RCC 7860 (cell line): ENCODE results near the gene BICD1.

Source experiments
- DNase-seq: peaks from one replicate; pipeline ENCODE4 v3.0.0-alpha.2; 2015; ENCODE audit warnings: low spot score
- FAIRE-seq: peaks from 2 replicates; lab custom pipeline; 2012; peaks lifted over from hg19 to GRCh38; lab: Jason Lieb, UNC

Gene BICD1

DNA sequence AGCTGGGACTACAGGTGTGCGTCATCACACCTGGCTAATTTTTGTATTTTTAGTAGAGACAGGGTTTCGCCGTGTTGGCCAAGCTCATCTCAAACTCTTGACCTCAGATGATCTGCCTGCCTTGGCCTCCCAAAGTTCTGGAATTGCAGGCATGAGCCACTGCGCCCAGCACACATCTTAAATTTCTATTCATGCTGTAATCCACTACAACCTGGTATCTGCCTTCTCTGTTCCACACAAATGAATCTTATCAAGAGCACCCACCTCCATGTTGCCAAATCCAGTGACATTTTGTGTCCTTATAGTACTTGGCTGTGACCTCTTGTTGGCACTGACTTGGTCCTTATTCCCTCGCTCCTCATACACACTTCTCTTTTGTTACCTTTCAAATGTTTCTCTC is 5.8 kb upstream of the BICD1 start:
- FAIRE-seq (no peak), DNase-seq (no peak)

DNA sequence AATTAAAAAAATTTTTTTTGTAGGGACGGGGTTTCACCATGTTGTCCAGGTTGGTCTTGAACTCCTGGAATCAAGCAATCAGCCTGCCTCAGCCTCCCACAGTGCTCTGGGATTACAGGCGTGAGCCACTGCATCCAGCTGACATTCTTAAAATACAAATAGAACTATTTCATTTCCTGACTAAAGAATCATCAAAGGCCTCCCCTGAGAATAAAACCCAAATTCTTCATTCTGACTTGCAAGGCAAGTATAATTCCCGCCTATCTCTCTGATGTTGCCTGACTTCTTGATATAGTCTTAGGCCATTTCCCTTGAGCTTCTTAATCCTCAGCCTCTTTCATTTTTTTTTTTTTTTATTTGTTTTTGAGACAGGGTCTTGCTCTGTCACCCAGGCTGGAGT is 4.4 kb upstream of the BICD1 start:
- DNase-seq (no peak), FAIRE-seq (no peak)

DNA sequence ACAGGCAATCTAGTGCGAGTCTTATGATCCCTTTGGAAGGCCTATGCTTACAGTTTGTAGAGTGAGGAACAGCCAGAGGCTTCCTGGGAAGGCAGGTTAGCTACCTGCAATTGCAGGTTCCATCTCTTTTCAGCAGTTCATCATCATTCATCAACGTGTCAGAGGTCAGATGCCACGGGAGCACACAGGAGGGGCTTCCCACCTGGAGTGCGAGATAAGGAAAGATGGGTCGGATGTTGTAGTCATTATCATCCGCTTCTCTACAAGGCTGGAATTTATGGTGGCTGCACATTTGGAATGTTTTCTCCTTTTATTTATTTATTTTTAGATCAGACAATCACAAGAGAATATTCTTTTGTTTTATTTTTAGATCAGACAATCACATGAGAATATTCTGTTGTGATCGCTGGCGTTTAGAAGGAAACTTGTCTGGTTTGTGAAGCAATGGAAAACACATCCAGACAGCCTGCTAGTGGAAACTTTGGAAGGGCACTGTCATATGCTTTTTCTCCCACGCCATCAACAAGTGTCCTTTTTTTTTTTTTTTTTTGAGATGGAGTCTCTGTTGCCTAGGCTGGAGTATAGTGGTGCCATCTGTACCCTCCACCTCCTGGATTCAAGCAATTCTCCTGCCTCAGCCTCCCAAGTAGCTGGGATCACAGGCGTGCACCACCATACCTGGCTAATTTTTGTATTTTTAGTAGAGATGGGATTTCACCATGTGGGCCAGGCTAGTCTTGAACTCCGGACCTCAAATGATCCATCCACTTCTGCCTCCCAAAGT is 1.9 kb upstream of the BICD1 start:
- DNase-seq (no peak), FAIRE-seq (no peak)

DNA sequence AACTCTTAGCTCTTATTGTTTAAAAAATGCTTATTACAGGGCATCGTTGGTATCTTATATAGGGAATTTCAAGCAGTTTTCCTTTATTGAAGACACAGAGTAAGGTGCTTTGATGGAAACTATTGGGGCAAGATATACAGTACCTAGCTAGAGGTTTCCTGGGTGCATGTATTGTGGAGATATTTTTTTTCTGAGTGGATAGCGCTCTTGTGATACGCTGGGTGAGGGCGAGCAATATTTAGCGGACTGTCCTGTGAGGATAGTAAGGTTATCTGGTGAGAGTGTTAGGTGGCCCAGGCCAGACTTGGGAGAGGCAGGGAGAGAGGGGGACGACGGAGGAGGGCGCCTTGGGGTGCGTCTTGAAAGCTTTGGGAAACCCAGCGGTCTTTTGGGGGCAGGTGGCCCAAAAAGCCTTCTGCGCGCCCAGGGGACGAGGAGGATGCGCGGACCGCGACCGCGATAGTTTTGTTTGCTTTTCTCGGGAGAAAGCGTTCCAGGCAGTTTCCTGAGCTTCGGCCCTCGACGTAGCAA is 596 bp upstream of the BICD1 start:
- FAIRE-seq = no peak
- no peak for DNase-seq

DNA sequence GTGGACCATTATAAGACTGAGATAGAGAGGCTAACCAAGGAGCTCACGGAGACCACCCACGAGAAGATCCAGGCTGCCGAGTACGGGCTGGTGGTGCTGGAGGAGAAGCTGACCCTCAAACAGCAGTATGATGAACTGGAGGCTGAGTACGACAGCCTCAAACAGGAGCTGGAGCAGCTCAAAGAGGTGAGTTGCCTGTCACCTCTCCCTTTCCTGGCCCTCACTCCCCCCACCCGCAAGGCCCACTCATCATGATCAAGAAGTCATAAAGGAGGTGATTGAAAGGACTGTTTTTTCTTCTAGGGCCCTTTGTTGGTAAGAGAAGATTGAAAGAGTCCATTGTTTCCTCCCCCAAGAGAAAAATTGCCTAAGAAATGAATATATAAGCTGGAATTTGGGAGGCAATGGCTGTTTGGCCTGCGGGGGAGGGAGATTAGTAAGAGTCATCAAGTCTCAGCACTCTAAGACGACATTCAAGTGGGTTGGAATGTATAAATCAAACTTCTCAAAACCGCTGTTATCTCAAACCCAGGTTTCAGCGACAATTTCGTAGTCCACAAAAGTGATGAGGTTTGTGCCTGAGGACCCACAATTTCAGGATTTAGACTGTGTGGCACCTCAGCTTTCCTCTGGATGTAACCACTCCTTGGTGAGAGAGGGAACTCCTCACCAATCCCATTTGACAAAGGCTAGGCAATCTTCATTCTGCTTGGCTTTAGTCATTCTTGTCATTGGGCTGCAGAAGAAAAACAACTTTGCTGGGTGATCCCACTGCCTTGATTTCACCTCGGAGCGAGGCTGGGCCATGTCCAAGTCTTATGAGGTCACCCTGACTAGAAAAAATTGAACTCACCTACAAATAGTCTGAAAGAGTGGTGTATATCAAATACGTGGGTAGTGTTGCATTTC is 966 bp downstream of the BICD1 start:
- FAIRE-seq (peak; percentile 61), DNase-seq (peak; percentile 73)

DNA sequence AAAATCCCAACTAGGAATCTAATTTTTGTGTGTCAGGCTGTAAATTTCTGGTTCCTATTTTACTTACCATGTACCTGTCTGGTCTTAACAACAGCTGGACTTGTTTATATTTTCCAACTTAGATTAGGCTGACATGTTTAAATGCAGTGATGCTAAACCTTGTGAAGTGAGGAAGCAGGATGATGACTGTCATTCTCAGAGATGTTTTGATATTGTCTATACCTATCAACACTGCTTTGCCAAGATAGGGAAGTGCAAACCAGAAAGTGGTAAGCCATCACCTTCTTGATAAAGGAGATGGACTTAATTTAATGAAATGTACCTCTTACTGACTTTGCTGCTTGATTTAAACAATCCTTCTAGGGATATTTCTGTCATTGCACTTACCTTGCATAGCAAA is 2.1 kb downstream of the BICD1 start:
- DNase-seq (no peak), FAIRE-seq (no peak)

DNA sequence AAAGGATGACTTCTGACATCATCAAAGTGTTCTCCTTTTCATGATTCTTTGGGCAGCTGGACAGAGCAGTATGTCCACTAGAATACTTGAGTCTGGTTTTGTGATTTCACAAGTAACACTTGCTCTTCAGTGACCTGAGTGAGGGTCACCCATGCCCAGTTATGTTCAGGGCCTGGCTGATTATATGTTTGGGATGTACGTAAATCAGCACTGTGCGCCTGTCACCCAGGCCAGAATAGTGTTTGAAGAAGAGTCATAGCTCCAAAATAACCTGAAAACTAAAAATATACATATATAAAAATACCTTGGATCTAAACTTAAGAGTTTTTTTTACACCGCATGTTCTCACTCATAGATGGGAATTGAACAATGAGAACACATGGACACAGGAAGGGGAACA is 3.8 kb downstream of the BICD1 start:
- no peak for FAIRE-seq

DNA sequence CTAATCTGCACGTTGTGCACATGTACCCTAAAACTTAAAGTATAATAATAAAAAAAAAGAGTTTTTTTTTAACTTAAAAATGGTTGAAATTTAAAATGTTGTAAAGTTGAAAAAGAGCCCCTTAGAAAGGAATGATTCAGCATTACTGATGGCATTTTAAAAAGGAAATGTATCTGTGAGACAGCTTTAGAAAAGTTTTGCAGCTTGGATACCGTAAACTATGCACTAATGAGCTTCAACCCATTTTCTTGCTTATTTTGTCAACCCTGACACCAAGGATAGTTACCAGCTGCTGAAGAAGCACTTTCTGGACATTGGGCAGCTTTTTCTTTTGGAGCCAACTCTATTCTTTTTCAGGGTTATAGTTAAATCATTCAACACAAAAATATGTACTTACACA is 4.3 kb downstream of the BICD1 start:
- no peak for FAIRE-seq
- DNase-seq = no peak

More for the DNA sequence above, 3.8 kb downstream of the BICD1 start:
- no peak for DNase-seq

DNA sequence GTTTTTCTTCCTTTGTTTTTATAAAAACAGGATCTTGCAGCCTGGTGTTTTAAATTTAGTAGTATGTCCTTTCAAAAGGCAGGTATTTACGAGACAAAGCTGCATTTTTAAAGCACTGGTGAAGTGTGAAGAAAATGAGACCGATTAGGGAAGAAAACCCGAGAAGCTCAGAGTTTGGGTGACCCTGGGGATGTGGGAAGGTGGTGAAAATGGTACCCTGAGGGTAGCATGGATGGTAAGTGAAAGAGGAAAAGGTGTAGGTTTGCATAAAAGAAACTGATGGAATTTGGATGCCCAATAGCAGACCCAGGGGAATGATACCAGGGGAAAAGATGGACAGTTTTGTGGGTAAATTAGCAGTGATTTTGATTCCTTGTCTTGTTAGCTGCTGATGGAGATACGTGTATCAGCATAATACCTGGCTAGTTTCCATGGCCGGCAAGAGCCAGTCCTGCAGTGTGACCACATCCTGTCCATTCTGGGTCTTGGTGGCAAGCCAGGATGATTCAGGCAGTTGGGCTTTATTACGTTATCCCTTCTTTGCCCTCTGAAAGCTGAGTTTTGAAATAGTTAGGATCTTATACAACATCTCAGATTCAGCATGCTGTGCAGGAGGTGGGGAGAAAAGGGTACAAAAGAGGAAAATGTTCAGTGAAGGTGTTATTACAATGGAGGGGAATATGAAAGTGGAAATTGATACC is 8.9 kb downstream of the BICD1 start:
- FAIRE-seq (peak; percentile 96), DNase-seq (peak; percentile 93)

DNA sequence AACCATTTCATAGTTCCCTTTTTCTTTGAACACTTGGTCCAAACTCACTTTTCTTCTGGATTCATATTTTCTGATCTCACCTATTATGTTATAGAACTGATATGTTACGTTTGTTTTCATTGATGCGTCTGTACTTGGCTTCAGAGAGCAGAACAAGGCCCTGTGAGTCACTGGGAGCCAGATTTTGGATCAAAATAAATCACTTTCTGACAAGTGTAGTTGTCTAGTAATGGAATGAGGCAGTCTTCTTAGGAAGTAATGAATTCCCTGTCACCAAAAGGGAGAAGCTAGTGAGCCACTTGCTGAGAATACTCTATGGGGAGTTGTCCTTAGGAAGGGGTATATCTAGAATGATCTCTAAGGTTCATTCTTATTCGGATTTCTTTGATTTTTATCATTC is 10.2 kb downstream of the BICD1 start:
- DNase-seq = peak; percentile 13
- FAIRE-seq = no peak

DNA sequence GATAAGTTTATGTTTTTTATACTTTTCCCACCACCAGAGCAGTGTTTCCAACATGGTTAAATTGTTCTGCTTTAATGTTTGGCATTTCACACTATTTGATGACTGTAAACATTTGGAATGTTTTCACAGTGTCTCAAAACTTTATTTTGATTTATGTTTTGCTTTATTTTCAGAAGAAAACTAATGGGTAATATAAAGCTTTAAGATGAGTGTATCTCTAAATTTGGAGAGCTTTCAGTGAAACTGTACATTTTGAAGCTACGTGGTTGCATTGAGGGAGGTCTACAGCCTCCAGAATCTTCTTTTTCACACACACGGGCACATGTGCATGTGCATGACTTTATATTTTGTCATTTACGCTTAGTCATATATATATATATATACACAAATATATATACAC is 10.7 kb downstream of the BICD1 start:
- DNase-seq (no peak), FAIRE-seq (no peak)

DNA sequence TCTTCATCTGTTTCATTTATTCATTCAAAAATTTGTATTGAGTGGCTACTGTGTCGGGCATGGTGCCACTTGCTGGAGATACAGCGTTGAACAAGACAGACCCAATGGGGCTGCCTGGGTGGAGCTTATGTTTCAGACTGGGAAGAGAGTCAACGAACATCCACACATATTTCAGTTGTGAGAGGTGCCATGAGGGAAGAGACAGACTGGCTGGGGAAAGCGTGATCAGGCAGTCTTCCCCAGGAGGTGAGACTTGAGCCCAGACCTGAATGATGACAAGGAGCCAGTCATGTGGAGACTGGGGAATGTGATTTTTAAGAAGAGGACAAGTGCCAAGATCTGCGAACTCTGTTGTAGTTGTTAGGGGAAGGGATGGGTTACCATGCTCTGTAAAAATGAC is 12.2 kb downstream of the BICD1 start:
- DNase-seq (no peak), FAIRE-seq (no peak)

DNA sequence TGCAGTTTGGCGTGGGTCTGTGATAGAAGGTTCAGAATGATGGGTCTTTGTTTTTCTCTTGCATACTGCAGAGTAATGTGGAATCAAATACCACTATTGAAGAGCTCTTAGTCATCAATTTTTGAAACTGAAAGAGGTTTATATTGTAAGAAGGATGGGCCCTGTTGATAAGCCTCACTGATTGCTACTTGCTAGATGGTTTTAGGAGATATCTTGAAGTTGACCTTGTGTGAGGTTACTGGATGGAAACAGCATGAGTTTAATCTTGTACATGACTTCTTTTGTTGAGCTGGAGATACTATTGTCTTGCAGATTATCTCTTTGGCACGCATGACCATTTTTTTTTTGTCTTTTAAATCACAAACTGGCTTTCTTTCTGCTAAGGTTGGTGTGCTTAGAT is 13.8 kb downstream of the BICD1 start:
- FAIRE-seq (no peak), DNase-seq (no peak)

DNA sequence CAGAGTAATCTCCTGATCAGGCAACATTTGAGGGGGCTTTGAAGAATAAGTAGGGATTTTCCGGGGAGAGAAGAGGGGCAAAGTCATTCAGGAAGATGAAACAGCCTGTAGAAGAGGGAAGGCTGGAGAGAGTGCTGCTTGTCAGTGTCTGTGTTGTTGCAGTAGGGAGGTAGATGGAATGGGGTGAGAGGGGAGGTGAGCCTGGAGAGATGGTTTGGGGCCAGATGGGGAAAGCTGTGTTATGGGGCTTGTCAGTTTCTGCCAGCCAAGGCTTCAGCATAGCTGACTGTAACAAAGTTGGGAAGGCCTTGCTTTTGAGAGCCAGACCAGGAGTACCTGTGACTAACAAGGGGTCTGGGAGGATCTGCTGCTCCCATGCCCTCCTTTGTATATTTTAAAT is 18.0 kb downstream of the BICD1 start:
- FAIRE-seq (no peak), DNase-seq (no peak)

DNA sequence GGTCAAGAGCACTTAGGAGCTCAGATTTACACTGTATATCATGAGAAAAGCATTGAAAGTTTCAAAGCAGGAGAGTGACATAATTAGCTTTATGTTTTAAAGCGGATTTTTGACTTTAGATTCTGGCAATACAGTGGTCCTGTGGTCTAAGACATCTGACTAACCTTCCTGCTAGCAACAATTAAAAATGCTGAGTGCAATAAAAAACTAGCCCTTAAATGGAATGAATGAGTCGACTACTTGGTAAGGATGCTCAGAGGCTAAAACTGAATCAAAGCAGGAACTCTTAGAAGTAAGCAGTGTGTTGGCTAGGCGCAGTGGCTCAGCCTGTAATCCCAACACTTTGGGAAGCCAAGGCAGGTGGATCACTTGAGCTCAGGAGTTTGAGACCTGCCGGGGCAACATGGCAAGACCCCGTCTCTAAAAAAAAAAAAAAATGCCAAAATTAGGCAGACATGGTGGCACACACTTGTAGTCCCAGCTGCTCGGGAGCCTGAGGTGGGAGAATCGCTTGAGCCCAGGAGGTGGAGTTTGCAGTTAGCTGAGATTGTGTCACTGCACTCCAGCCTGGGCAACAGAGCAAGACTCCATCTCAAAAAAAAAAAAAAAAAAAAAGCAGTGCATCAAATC is 18.9 kb downstream of the BICD1 start:
- FAIRE-seq = no peak
- no peak for DNase-seq

DNA sequence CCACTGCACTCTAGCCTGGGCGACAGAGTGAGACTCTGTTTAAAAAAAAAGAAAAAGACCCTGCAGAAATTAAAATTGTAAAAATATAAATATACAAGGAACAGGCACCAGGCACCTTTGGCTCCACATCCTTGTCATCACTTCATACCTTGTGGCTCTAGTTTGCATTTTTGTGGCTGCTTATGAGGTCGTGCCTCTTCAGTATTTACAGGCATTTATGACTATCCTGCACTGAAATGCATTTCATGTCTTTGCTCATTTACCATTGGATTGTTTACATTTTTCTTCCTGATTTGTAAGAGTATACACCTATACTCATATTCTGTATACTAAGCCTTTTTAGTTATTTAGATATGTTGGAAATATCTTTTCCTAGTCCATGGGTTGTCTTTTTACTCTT is 20.1 kb downstream of the BICD1 start:
- no peak for FAIRE-seq
- no peak for DNase-seq

DNA sequence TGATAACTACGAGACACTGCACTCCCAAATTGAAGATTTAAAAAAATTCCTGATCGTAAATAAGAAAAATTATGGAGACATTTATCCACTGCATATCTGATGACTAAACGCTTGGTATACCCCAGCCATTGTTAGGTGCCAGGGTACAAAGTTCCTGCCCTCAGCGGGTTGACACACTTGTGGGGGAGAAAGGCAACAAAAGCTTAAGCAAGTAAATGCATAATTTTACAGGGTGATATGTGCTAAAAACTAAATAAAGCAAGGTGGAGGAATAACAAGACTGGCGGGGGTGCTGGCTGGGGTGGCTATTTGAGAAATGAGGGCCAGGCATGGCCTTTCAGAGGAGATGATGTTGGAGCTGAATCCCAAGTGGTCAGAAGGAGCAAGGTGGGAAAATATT is 25.0 kb downstream of the BICD1 start:
- FAIRE-seq (no peak), DNase-seq (no peak)

DNA sequence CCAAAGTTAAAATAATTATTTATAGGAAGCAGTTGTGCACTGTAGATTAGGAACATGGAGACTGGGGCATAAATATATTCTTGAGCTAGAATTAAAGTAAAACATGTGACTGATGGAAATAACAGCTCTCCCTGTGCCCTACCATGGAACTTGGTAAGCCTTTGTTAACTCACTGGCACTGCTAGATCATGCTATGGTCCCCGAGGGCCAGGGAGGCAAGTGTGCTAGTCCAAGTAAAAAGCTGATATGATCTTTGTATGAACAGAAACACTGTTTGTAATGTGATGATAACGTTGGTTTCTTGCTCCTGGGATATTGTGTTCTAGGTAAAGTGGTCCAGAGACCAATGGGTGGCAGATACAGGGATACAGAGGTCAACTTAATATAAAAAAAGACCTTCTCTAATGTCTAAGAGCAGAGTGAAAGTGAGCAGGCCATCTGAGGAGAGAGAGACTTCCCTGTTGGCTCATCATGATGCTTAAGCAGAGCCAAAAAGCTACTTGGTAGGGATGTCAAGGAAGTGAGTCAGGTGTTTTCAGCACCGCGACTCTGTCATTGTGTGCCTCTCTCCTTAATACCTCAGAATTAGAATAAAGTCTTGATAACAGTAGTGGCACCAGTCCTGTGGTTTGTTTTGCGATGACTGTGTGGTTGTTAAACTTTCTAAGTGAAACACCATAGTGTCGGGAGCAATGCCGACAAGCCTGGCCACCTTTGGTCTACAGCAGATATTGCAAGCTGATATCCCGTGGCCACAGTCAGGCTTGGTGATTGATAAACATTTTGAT is 27.6 kb downstream of the BICD1 start:
- FAIRE-seq = peak; percentile 50
- DNase-seq = peak; percentile 74

DNA sequence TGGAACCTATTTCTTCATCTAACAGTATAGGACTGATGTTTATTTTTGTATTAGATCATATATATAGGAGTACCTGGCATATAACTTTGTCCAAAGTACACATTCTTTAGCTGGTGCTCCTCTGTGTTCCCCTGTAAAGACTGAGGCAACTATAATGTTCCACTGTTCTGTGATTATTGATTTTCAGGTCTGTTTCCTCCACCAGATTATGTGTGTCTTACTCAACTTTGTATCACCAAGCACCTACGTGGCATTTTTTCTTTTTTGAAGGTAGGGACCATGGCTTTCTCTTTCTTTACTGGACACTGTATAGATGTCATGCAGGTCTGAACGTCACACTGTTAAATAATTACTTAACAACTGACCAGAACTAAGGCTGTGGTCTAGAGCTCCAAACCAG is 29.3 kb downstream of the BICD1 start:
- no peak for FAIRE-seq
- no peak for DNase-seq

DNA sequence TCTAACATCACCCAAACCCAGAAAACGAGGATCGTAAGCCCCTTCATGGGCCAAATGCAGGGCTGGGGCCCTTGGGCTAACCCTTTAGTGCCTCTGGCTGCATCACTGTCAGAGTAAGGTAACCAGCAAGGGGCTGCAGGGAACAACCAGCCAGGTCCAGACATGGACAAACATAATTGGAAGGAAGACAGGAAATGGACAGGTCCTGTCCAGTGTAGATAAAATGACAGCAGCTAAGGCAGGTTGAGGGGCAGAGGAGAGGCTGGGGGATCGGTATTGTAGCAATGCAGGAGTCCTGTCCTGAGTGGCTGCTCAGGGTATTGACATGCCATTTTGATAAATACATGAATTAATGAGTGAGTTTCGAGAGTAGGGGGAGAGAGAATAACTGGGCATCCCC is 29.8 kb downstream of the BICD1 start:
- FAIRE-seq (no peak), DNase-seq (no peak)
